Stimulated activated CD4-positive, alpha-beta T cell treated with anti-CD3 and anti-CD28 coated beads, Interleukin-2, amount 100 ng/mL, for 4 hours (primary cell): ENCODE measurements around the gene PYCR2.

ENCODE experiments used
- DNase-seq: peaks from one replicate; pipeline ENCODE4 v3.0.0-alpha.2; 2020; ENCODE audit warnings: low read depth

PYCR2 gene

GRCh38 chr1:225919906-225920305, 4.1 kb downstream of the PYCR2 start:
- DNase-seq: no peak

- DNase-seq: no peak
Observed at GRCh38 chr1:225918280-225918679, 5.8 kb downstream of the PYCR2 start.

- DNase-seq: no peak
Observed at GRCh38 chr1:225917536-225917935, 6.5 kb downstream of the PYCR2 start.

GRCh38 chr1:225917101-225917500, 6.9 kb downstream of the PYCR2 start:
- no peak for DNase-seq

GRCh38 chr1:225915538-225915991, 8.5 kb downstream of the PYCR2 start:
- DNase-seq: no peak

- DNase-seq: no peak
Observed at GRCh38 chr1:225914947-225915346, 9.1 kb downstream of the PYCR2 start.

GRCh38 chr1:225914391-225914790, 9.7 kb downstream of the PYCR2 start:
- DNase-seq: no peak

GRCh38 chr1:225911191-225912130, 12.6 kb downstream of the PYCR2 start:
- peak; percentile 51 for DNase-seq

- no peak for DNase-seq
Observed at GRCh38 chr1:225909477-225909876, 14.6 kb downstream of the PYCR2 start.

GRCh38 chr1:225908773-225909172, 15.3 kb downstream of the PYCR2 start:
- no peak for DNase-seq

GRCh38 chr1:225908013-225908640, 15.9 kb downstream of the PYCR2 start:
- no peak for DNase-seq

GRCh38 chr1:225907341-225907740, 16.7 kb downstream of the PYCR2 start:
- DNase-seq: no peak

- no peak for DNase-seq
Observed at GRCh38 chr1:225906467-225906866, 17.6 kb downstream of the PYCR2 start.

GRCh38 chr1:225903623-225904022, 20.4 kb downstream of the PYCR2 start:
- no peak for DNase-seq

GRCh38 chr1:225899044-225899925, 24.8 kb downstream of the PYCR2 start:
- DNase-seq: no peak

GRCh38 chr1:225897595-225898514, 26.2 kb downstream of the PYCR2 start:
- no peak for DNase-seq

- peak; percentile 57 for DNase-seq
Observed at GRCh38 chr1:225896937-225897549, 27.0 kb downstream of the PYCR2 start.

- DNase-seq: no peak
Observed at GRCh38 chr1:225896494-225896893, 27.6 kb downstream of the PYCR2 start.

GRCh38 chr1:225892307-225892706, 31.7 kb downstream of the PYCR2 start:
- no peak for DNase-seq

GRCh38 chr1:225891229-225891972, 32.6 kb downstream of the PYCR2 start:
- no peak for DNase-seq
